Liver (tissue), 4 donors: ENCODE data around the gene MYL3. TPM values are rescaled to one million over a fixed set of nuclear protein-coding genes. Genes with fewer than 3 reads are reported as not detected.

Experiments
- polyA plus RNA-seq, 2 donors: library from polyadenylated mRNA; stranded (reverse) in 1 of 2; unstranded in 1 of 2; fragments of 200-250 nt in 1 of 2; fragments of >200 nt in 1 of 2; fragmentation: Nextera tagmentation in 1 of 2; extraction: Ambion mirVana in 1 of 2; gene quantifications; one replicate each; pipeline versions ENCODE4 v1.2.1 to v1.2.3, GENCODE V29; 2013 to 2015
- total RNA-seq, 2 donors: library from RNA; depleted of rRNA; stranded (reverse); fragments of >200 nt; gene quantifications; one replicate each; pipeline ENCODE4 v1.2.3, GENCODE V29; 2014
- donor health status: healthy.
- donor health status: healthy.
- donor health status: healthy.

Gene MYL3
- total and polyA plus RNA-seq, 4 donors: 0.51 to 1.3 (median 0.81) TPM

Other genes starting within 250 kb of the MYL3 start
- 10 to 100 TPM in 1 of 2 donors, under 1 TPM in 1; 0.51 to 22.9 TPM for gene ALS2CL, start 169.8 kb downstream of the MYL3 start, total RNA-seq
- gene ALS2CL, start 169.8 kb downstream of the MYL3 start, polyA plus RNA-seq: 1 to 10 TPM; 4.8 to 6.6 TPM
- under 1 TPM; 0.14 to 0.17 TPM for gene TMIE, start 162.1 kb downstream of the MYL3 start, total RNA-seq
- under 1 TPM; 0.13 to 0.26 TPM for gene TMIE, start 162.1 kb downstream of the MYL3 start, polyA plus RNA-seq
- under 1 TPM; 0.25 to 0.33 TPM for gene PRSS50, start 145.6 kb downstream of the MYL3 start, total RNA-seq
- under 1 TPM in 1 of 2 donors, not detected in 1; 0.02 TPM for gene PRSS50, start 145.6 kb downstream of the MYL3 start, polyA plus RNA-seq
- 10 to 100 TPM in 1 of 2 donors, 1 to 10 TPM in 1; 7.2 to 28.4 TPM for gene PTH1R, start 14.3 kb upstream of the MYL3 start, total RNA-seq
- 10 to 100 TPM; 19.8 to 27.4 TPM for gene PTH1R, start 14.3 kb upstream of the MYL3 start, polyA plus RNA-seq
- gene CCDC12, start 113.3 kb upstream of the MYL3 start, total RNA-seq: 10 to 100 TPM in 1 of 2 donors, 1 to 10 TPM in 1; 8.5 to 27.9 TPM
- 10 to 100 TPM; 25.2 to 35.1 TPM for gene CCDC12, start 113.3 kb upstream of the MYL3 start, polyA plus RNA-seq
- 10 to 100 TPM in 1 of 2 donors, 1 to 10 TPM in 1; 10.0 to 20.7 TPM for gene NBEAL2, start 116.2 kb upstream of the MYL3 start, total RNA-seq
- 1 to 10 TPM; 2.0 to 5.2 TPM for gene NBEAL2, start 116.2 kb upstream of the MYL3 start, polyA plus RNA-seq